GM19455 (cell line): ENCODE results near the gene FOSL1.

Experiments used
- ATAC-seq: cut with Tn5 transposase; IDR thresholded peaks from one replicate; pipeline ENCODE4 v1.9.1; 2021; ENCODE audit not compliant: unreplicated experiment

The FOSL1 gene

GRCh38 chr11:65882120-65883057 is 17.8 kb downstream of the FOSL1 start:
- no peak for ATAC-seq

GRCh38 chr11:65880844-65881421 is 19.3 kb downstream of the FOSL1 start:
- ATAC-seq = no peak

GRCh38 chr11:65880027-65880426 is 20.2 kb downstream of the FOSL1 start:
- no peak for ATAC-seq

- no peak for ATAC-seq
Measured at GRCh38 chr11:65879617-65880016, 20.6 kb downstream of the FOSL1 start, which contains the start of gene CTSW. CTSW (plus strand) TSS chr11:65879837; CDS start chr11:65879855, 18 bp downstream.

- peak; percentile 78 for ATAC-seq
Measured at GRCh38 chr11:65873318-65874156, 26.7 kb downstream of the FOSL1 start.

- no peak for ATAC-seq
Measured at GRCh38 chr11:65872586-65873317, 27.4 kb downstream of the FOSL1 start, which contains the start of gene EFEMP2. EFEMP2 (minus strand) TSS chr11:65872800; CDS start chr11:65872354, 446 bp downstream.

GRCh38 chr11:65871811-65872548 is 28.2 kb downstream of the FOSL1 start:
- no peak for ATAC-seq

GRCh38 chr11:65870706-65871681 is 29.2 kb downstream of the FOSL1 start:
- ATAC-seq = no peak

- no peak for ATAC-seq
Measured at GRCh38 chr11:65870307-65870658, 29.9 kb downstream of the FOSL1 start.

GRCh38 chr11:65869643-65870306 is 30.4 kb downstream of the FOSL1 start:
- ATAC-seq = no peak

GRCh38 chr11:65868907-65869306 is 31.3 kb downstream of the FOSL1 start:
- no peak for ATAC-seq

- no peak for ATAC-seq
Measured at GRCh38 chr11:65868076-65868667, 32.0 kb downstream of the FOSL1 start.

GRCh38 chr11:65867284-65868071 is 32.7 kb downstream of the FOSL1 start:
- ATAC-seq = no peak

GRCh38 chr11:65866509-65867283 is 33.5 kb downstream of the FOSL1 start:
- no peak for ATAC-seq

GRCh38 chr11:65865550-65866172 is 34.5 kb downstream of the FOSL1 start:
- no peak for ATAC-seq
